Panc1 (cell line): ENCODE measurements around the gene ANKRD29.

Experiments
- POLR2AphosphoS5 ChIP-seq: IDR thresholded peaks from 2 replicates; pipeline ENCODE4 v1.6.1; 2012; ENCODE audit warnings: mild to moderate bottlenecking, low read depth, low read length, moderate library complexity
- TF ChIP-seq, protein P1 (sequence below): fragments of 450-650 bp; IDR thresholded peaks from 2 replicates; pipeline ENCODE4 v1.5.1; 2017; ENCODE audit warnings: mild to moderate bottlenecking
- TF ChIP-seq, protein P2 (sequence below), 2 experiments: IDR thresholded peaks; 2 replicates each; pipeline ENCODE4 v1.6.1; 2011 to 2012; ENCODE audit warnings: low read depth in 2 of 2, control low read depth in 1 of 2, low read length in 1 of 2, mild to moderate bottlenecking in 1 of 2, moderate library complexity in 1 of 2; ENCODE audit not compliant: insufficient read depth in 1 of 2

DNA sequence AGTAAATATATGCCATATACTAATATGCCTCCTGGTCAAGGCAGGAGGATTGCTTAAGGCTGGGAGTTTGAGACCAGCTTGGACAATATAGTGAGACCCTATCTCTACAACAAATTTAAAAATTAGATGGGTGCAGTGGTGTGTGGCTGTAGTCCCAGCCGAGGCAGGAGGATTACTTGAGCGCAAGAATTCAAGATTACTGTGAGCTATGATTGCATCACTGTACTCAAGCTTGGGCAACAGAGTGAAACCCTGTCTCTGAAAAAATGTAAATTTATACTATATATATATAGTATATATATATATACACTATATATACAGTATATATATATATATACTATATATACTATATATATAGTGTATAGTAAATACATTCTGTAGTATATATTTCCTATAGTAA lies 46.5 kb downstream of the ANKRD29 start:
- TF ChIP-seq, protein P1, sequence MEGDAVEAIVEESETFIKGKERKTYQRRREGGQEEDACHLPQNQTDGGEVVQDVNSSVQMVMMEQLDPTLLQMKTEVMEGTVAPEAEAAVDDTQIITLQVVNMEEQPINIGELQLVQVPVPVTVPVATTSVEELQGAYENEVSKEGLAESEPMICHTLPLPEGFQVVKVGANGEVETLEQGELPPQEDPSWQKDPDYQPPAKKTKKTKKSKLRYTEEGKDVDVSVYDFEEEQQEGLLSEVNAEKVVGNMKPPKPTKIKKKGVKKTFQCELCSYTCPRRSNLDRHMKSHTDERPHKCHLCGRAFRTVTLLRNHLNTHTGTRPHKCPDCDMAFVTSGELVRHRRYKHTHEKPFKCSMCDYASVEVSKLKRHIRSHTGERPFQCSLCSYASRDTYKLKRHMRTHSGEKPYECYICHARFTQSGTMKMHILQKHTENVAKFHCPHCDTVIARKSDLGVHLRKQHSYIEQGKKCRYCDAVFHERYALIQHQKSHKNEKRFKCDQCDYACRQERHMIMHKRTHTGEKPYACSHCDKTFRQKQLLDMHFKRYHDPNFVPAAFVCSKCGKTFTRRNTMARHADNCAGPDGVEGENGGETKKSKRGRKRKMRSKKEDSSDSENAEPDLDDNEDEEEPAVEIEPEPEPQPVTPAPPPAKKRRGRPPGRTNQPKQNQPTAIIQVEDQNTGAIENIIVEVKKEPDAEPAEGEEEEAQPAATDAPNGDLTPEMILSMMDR: no peak
- TF ChIP-seq POLR2AphosphoS5: no peak
- TF ChIP-seq, protein P2, sequence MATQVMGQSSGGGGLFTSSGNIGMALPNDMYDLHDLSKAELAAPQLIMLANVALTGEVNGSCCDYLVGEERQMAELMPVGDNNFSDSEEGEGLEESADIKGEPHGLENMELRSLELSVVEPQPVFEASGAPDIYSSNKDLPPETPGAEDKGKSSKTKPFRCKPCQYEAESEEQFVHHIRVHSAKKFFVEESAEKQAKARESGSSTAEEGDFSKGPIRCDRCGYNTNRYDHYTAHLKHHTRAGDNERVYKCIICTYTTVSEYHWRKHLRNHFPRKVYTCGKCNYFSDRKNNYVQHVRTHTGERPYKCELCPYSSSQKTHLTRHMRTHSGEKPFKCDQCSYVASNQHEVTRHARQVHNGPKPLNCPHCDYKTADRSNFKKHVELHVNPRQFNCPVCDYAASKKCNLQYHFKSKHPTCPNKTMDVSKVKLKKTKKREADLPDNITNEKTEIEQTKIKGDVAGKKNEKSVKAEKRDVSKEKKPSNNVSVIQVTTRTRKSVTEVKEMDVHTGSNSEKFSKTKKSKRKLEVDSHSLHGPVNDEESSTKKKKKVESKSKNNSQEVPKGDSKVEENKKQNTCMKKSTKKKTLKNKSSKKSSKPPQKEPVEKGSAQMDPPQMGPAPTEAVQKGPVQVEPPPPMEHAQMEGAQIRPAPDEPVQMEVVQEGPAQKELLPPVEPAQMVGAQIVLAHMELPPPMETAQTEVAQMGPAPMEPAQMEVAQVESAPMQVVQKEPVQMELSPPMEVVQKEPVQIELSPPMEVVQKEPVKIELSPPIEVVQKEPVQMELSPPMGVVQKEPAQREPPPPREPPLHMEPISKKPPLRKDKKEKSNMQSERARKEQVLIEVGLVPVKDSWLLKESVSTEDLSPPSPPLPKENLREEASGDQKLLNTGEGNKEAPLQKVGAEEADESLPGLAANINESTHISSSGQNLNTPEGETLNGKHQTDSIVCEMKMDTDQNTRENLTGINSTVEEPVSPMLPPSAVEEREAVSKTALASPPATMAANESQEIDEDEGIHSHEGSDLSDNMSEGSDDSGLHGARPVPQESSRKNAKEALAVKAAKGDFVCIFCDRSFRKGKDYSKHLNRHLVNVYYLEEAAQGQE (IDR thresholded peaks at IDR 0.05; ENCODE audit: insufficient read depth in 1 of 2, low read depth in 2 of 2, low read length in 1 of 2): no peak
